GM21423 (cell line): ENCODE data around the gene SPAG17.

Experiments used
- ATAC-seq: cut with Tn5 transposase; IDR thresholded peaks from one replicate; pipeline ENCODE4 v1.9.1; 2021; ENCODE audit warnings: mild to moderate bottlenecking, moderate library complexity; ENCODE audit not compliant: unreplicated experiment

The SPAG17 gene

GRCh38 chr1:118185084-118185832, at the start of gene SPAG17:
Gene SPAG17 (minus strand): TSS chr1:118185228. CDS start chr1:118185157, 71 bp downstream.
- no peak for ATAC-seq

- ATAC-seq = no peak
These were observed 40.4 kb upstream of the SPAG17 start for GRCh38 chr1:118225471-118225870.

- ATAC-seq = no peak
These were observed 38.4 kb upstream of the SPAG17 start for GRCh38 chr1:118223426-118223825.

- ATAC-seq = no peak
These were observed 34.4 kb upstream of the SPAG17 start for GRCh38 chr1:118219438-118219837.

GRCh38 chr1:118217141-118217838, 32.3 kb upstream of the SPAG17 start:
- no peak for ATAC-seq

- no peak for ATAC-seq
These were observed 29.8 kb upstream of the SPAG17 start for GRCh38 chr1:118214866-118215265.

- no peak for ATAC-seq
These were observed 25.7 kb upstream of the SPAG17 start for GRCh38 chr1:118210723-118211110.

GRCh38 chr1:118210051-118210722, 25.2 kb upstream of the SPAG17 start:
- ATAC-seq = no peak

GRCh38 chr1:118209648-118210047, 24.6 kb upstream of the SPAG17 start:
- ATAC-seq = no peak

GRCh38 chr1:118206966-118207365, 21.9 kb upstream of the SPAG17 start:
- ATAC-seq = no peak

- ATAC-seq = no peak
These were observed 19.6 kb upstream of the SPAG17 start for GRCh38 chr1:118204648-118205047.

GRCh38 chr1:118204105-118204504, 19.1 kb upstream of the SPAG17 start:
- no peak for ATAC-seq

GRCh38 chr1:118202076-118202608, 17.1 kb upstream of the SPAG17 start:
- no peak for ATAC-seq

GRCh38 chr1:118201524-118201923, 16.5 kb upstream of the SPAG17 start:
- no peak for ATAC-seq

GRCh38 chr1:118200836-118201235, 15.8 kb upstream of the SPAG17 start:
- ATAC-seq = no peak

GRCh38 chr1:118190561-118190960, 5.5 kb upstream of the SPAG17 start:
- no peak for ATAC-seq

- no peak for ATAC-seq
These were observed 4.5 kb upstream of the SPAG17 start for GRCh38 chr1:118189564-118189963.

- ATAC-seq = no peak
These were observed 3.4 kb upstream of the SPAG17 start for GRCh38 chr1:118188411-118188810.

GRCh38 chr1:118186026-118186425, 998 bp upstream of the SPAG17 start:
- no peak for ATAC-seq

- ATAC-seq = no peak
These were observed 317 bp downstream of the SPAG17 start for GRCh38 chr1:118184739-118185083.

- ATAC-seq = no peak
These were observed 1.4 kb downstream of the SPAG17 start for GRCh38 chr1:118183586-118183985.

- no peak for ATAC-seq
These were observed 7.0 kb downstream of the SPAG17 start for GRCh38 chr1:118177998-118178397.
